Mammary epithelial cell (primary cell): ENCODE data around the gene ACSM2A.
"Not testable (repeated sequence)": the region's sequence is repeated elsewhere in the genome, so short reads cannot be mapped to it uniquely, and the experiment has no call there.

Experiments used
- CTCF ChIP-seq, 2 donors: IDR thresholded peaks in 1 of 2; conservative IDR thresholded peaks in 1 of 2; 2 replicates each; pipeline ENCODE4 v1.5.1; 2011 to 2012; ENCODE audit warnings: inconsistent platforms in 2 of 2, low read length in 2 of 2, mild to moderate bottlenecking in 2 of 2, control low read depth in 1 of 2, low read depth in 1 of 2; ENCODE audit not compliant: insufficient read depth in 1 of 2; ENCODE audit errors: extremely low read depth in 1 of 2
- EZH2 ChIP-seq: IDR thresholded peaks from 2 replicates; pipeline ENCODE4 v1.6.1; 2012; ENCODE audit warnings: low read length, inconsistent platforms, borderline replicate concordance

GRCh38 chr16:20453633-20454032 is 2.3 kb downstream of the ACSM2A start:
- not testable (repeated sequence) for TF ChIP-seq CTCF (conservative IDR thresholded peaks at IDR 0.05 in 1 of 2, IDR thresholded peaks at IDR 0.05 in 1 of 2; ENCODE audit: extremely low read depth in 1 of 2, insufficient read depth in 1 of 2, low read depth in 1 of 2, low read length in 2 of 2); EZH2
